Spinal cord (tissue), 10 donors: ENCODE data around the gene FGF8. TPM values are rescaled to one million over a fixed set of nuclear protein-coding genes. Genes with fewer than 3 reads are reported as not detected.
"Not testable (repeated sequence)": the region's sequence is repeated elsewhere in the genome, so short reads cannot be mapped to it uniquely, and the experiment has no call there.

Experiments used
- DNase-seq, 6 donors: peaks; one replicate each; pipeline versions ENCODE4 v3.0.0 to v3.0.0-alpha.2; 2013 to 2015; ENCODE audit warnings: low spot score in 6 of 6, low read depth in 4 of 6
- H3K27ac ChIP-seq: one replicate; pipeline ENCODE4 v1.5.1; 2013; ENCODE audit warnings: low read depth, low read length, control low read depth
- H3K27me3 ChIP-seq: one replicate; pipeline ENCODE4 v1.6.1; 2013; ENCODE audit warnings: low read length; ENCODE audit not compliant: control insufficient read depth, insufficient read depth
- H3K36me3 ChIP-seq: one replicate; pipeline ENCODE4 v1.6.1; 2013; ENCODE audit warnings: low read length; ENCODE audit not compliant: control insufficient read depth, insufficient read depth
- H3K4me1 ChIP-seq: one replicate; pipeline ENCODE4 v1.6.1; 2013; ENCODE audit warnings: low read length; ENCODE audit not compliant: control insufficient read depth, insufficient read depth
- H3K4me3 ChIP-seq: one replicate; pipeline ENCODE4 v1.5.1; 2013; ENCODE audit warnings: low read depth, low read length, control low read depth
- H3K9me3 ChIP-seq: one replicate; pipeline ENCODE4 v1.6.1; 2013; ENCODE audit warnings: low read length; ENCODE audit not compliant: control insufficient read depth, insufficient read depth
- WGBS: methylation state at CpG from one replicate; pipeline ENCODE4 v1.1.5; 2013; ENCODE audit warnings: missing lambda C conversion rate; ENCODE audit not compliant: insufficient coverage; 5-methylcytosine and 5-hydroxymethylcytosine counted together
- polyA plus RNA-seq, 2 donors: library from polyadenylated mRNA; unstranded; fragments of 120-200 nt; gene quantifications; one replicate each; pipeline ENCODE4 v1.2.1, GENCODE V29; 2013; ENCODE audit not compliant: insufficient read length in 2 of 2
- total RNA-seq, 2 donors: library from RNA; depleted of rRNA in 1 of 2; stranded (reverse); fragments of 120-200 nt in 1 of 2; fragments of >200 nt in 1 of 2; gene quantifications; one replicate each; pipeline versions ENCODE4 v1.2.3 to v1.2.4, GENCODE V29; 2013 to 2014
- donor health status: healthy.

The FGF8 gene
- total and polyA plus RNA-seq, 4 donors, result 0.69 to 2.2 (median 1.2) TPM

DNA sequence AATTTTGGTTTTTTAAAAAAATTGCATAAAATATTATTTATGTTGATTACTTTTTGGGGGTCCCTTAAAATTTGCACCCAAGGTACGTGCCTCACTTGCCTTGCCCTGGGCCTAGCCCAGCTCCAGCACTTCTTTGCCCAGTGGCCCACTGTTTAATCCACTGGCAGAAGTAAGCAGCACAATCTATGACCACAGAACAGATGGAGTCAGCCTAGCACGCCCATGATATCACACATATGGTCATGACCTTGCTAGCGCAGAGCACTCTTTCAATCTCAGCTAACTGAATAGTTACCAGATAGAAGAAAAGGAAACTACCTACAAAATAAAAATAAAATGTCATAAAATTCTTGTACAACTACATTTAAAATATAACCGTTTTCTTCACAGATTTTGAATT, 36.7 kb upstream of the FGF8 start:
- H3K9me3 ChIP-seq, result no peaks in the 10 kb centered on the region
- H3K4me1 ChIP-seq, result peaks cover 13% of the 10 kb centered on the region
- 88% methylated on average over 1 of the region's 4 CpGs for WGBS
- no peak overlapping the region for H3K27ac ChIP-seq
- no peaks in the 10 kb centered on the region for H3K27me3 ChIP-seq
- H3K36me3 ChIP-seq, result peaks cover 34% of the 10 kb centered on the region
- no peak overlapping the region for H3K4me3 ChIP-seq
- no peak for DNase-seq

DNA sequence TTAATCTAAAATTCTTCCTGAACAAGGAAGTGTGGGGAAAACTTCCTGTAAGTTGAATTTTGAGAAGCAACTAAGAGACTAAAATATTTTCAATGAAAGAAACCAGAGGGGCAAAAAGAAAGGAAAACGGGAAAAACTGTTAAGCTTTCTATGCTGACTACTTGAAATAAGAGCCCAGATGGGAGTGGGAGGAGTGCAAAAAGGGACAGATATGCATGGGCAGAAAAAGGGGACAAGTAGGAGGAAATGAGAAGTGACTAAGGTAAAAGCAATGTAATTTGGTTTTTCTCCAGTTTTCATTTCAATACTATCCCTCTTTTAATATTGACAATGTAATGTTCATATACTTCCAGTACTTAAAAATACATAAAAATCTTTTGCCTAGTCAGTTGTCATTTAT, 31.2 kb upstream of the FGF8 start:
- 100% methylated on average over 1 of the region's 1 CpG for WGBS
- no peak for DNase-seq
- no peak overlapping the region for H3K27ac ChIP-seq
- no peak overlapping the region for H3K4me3 ChIP-seq
- no peaks in the 10 kb centered on the region for H3K27me3 ChIP-seq
- no peaks in the 10 kb centered on the region for H3K4me1 ChIP-seq
- no peaks in the 10 kb centered on the region for H3K9me3 ChIP-seq
- peaks cover 70% of the 10 kb centered on the region for H3K36me3 ChIP-seq

DNA sequence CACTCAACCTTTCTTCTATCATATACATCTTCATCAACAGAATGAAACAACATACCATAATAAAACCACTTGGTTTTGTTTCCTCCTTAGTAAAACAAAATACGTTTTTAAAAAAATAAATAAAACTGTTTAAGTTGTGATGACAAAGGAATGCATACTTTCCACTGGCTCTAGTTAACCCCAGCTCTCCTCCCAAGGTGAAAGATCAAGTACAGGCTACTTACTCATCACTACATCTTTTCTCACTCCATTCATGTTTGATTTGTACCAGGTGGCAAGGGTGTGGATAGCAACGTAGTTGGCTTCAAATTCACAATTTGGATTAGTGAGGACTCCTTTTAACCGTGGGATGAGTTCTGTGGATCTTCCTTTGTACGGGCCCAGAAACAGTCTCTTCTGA, 27.6 kb upstream of the FGF8 start:
- H3K27ac ChIP-seq, result no peak overlapping the region
- 100% methylated on average over 1 of the region's 4 CpGs for WGBS
- peaks cover 68% of the 10 kb centered on the region for H3K36me3 ChIP-seq

DNA sequence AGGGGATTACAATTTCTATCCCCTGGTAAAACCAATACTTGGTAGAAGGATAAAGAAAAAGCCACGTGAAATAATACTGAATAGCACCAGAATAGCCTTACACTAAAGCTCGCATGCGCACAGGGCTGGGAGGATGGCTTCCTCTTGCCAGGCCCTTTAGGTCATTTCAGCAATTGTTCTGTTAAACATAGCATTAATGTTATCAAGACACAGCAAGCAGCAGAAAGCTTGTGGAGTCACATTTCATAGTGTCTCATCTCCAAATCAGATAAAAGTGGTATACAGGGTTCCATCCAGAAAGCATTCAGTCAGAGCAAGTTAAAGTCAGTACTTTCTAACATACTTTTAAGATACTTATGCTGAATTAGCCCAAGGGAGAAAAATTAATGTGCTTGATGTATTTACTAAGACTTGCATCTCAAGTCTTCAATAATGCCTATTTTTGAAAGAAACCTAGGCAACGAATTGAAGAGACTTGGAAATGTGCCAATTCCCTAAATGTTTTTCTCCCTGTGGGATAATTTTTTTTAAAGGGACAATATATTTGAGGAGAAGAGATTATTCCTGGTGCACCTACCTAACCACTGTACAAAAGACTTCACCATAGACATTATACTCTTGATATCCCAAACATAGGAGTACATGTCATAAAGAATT, 21.6 kb upstream of the FGF8 start:
- WGBS, result no CpG with 5 or more reads among the region's 4 CpGs
- Histone ChIP-seq H3K4me3 (no peak overlapping the region), H3K9me3 (no peaks in the 10 kb centered on the region), H3K36me3 (peaks cover 59% of the 10 kb centered on the region), H3K27me3 (no peaks in the 10 kb centered on the region), H3K4me1 (no peaks in the 10 kb centered on the region), H3K27ac (no peak overlapping the region)
- DNase-seq, result no peak

More for the DNA sequence above, 27.6 kb upstream of the FGF8 start:
- no peaks in the 10 kb centered on the region for H3K27me3 ChIP-seq
- no peaks in the 10 kb centered on the region for H3K4me1 ChIP-seq
- DNase-seq, result no peak
- no peak overlapping the region for H3K4me3 ChIP-seq
- H3K9me3 ChIP-seq, result no peaks in the 10 kb centered on the region

DNA sequence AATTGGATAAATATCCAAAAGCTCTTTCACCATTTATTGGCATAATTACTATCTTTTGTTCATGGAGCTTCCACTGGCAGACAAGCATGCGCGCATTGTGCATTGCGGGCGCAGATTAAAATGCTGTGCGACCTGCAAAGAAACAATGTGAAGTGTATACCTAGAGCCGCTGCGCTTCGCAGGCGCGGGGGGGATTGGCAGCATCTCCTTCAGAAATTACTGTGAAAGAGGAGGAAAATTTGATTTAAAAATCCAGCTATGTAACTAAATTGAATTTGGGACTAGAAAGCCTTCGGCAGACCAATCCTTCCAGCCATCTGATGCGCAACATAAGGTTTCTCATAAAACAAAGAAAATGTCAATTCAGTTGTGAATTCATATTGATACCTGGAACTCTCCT, 17.6 kb upstream of the FGF8 start:
- H3K27me3 ChIP-seq, result no peaks in the 10 kb centered on the region
- H3K9me3 ChIP-seq, result no peaks in the 10 kb centered on the region
- 95% methylated on average over 10 of the region's 12 CpGs for WGBS
- no peak overlapping the region for H3K4me3 ChIP-seq
- peaks cover 64% of the 10 kb centered on the region for H3K36me3 ChIP-seq
- no peak for DNase-seq
- H3K4me1 ChIP-seq, result no peaks in the 10 kb centered on the region
- no peak overlapping the region for H3K27ac ChIP-seq

DNA sequence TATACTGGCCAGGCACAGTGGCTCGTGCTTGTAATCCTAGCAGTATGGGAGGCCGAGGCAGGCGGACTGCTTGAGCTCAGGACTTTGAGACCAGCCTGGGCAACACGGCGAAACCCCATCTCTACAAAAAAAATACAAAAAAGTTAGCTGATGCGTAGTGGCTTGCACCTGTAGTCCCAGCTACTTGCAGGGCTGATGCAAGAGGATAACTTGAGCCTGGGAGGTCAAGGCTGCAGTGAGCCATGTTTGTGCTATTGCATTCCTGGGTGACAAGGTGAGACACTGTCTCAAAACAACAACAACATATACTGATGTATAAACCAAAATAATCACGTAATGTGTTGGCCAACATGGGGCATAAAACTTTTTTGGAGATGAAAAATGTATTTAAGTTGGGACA, 13.8 kb upstream of the FGF8 start:
- no peaks in the 10 kb centered on the region for H3K27me3 ChIP-seq
- H3K4me1 ChIP-seq, result no peaks in the 10 kb centered on the region
- no peak overlapping the region for H3K27ac ChIP-seq
- H3K4me3 ChIP-seq, result no peak overlapping the region
- no peaks in the 10 kb centered on the region for H3K9me3 ChIP-seq
- WGBS, result 100% methylated on average over 4 of the region's 7 CpGs
- DNase-seq, result no peak
- H3K36me3 ChIP-seq, result peaks cover 66% of the 10 kb centered on the region

DNA sequence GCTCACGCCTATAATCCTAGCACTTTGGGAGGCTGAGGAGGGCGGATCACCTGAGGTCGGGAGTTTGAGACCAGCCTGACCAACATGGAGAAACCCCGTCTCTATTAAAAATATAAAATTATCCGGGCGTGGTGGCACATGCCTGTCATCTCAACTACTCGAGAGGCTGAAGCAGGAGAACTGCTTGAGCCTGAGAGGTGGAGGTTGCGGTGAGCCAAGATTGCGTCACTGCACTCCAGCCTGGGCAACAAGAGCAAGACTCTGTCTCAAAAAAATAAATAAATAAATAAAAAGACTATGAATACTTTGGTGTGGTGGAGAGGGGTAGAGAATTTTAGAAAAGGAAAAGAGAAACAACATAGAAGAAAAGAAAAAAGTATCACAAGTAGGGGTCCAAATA, 13.3 kb upstream of the FGF8 start:
- WGBS, result 100% methylated on average over 1 of the region's 9 CpGs
- not testable (repeated sequence) for DNase-seq, H3K9me3 ChIP-seq, H3K27me3 ChIP-seq, H3K4me1 ChIP-seq, H3K27ac ChIP-seq, H3K4me3 ChIP-seq
- peaks cover 66% of the 10 kb centered on the region for H3K36me3 ChIP-seq

DNA sequence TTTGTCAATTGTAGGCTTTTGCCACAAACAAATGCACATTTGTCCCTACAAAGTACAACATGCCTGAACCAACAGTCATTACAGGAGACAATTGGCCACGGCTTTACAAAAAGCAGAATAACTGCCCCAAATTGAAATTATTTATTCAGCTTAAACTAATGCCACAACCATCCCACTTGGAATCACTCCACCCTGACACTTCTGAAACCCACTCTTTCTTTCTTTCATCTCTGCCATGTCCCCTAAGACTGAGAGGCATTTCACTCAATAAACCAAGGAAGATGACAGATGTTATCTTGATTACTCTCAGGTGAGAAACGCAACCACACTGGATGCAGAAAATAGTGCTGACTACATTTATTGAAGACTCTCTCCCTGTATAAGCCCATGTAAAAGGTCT, 9.9 kb upstream of the FGF8 start:
- peaks cover 27% of the 10 kb centered on the region for H3K4me1 ChIP-seq
- no peak overlapping the region for H3K4me3 ChIP-seq
- no peak overlapping the region for H3K27ac ChIP-seq
- 79% methylated on average over 2 of the region's 2 CpGs for WGBS
- DNase-seq, result no peak
- no peaks in the 10 kb centered on the region for H3K9me3 ChIP-seq
- no peaks in the 10 kb centered on the region for H3K27me3 ChIP-seq
- H3K36me3 ChIP-seq, result peaks cover 53% of the 10 kb centered on the region

DNA sequence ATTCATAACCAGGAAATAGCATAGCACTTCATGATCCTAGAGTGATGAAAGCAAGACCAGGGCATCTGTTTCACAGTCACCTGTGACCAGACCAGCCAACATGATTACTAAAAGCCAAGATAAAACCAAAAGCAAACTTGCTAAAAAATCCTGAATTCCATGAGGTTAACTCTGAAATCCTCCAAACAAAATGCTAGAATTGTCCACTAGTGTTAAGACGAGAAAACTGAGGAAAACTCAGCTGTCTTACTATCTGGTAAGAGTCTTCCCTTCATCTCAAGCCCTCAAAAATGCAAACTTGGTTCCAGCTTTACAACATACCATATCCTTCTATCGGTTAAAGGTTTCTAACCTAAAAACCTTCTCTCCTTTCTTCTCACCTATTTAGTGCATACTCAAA, 8.6 kb upstream of the FGF8 start:
- peaks cover 11% of the 10 kb centered on the region for H3K27me3 ChIP-seq
- H3K36me3 ChIP-seq, result peaks cover 45% of the 10 kb centered on the region
- 60% methylated on average over 1 of the region's 2 CpGs for WGBS
- H3K4me3 ChIP-seq, result no peak overlapping the region
- H3K9me3 ChIP-seq, result no peaks in the 10 kb centered on the region
- H3K4me1 ChIP-seq, result peaks cover 39% of the 10 kb centered on the region
- no peak overlapping the region for H3K27ac ChIP-seq
- no peak for DNase-seq

DNA sequence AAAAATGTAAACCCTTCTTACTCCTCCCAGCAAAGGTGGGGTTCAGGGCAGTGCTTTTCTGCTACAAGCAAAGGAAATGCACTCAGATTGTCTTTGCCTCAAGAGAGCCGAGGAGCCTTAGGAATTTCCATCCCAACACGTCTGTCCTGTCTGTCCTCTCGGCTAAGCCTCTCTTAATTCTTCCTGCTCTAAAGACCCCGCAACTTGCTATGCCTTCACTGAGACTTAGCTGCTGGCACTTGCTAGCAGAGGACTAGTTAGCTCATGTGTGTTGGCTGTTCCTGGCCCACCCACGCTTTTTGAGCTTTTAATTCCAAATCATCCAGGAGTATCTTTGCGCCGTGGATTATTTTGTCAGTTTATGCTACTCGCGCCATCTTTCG, 7.8 kb upstream of the FGF8 start:
- Histone ChIP-seq H3K27ac (no peak overlapping the region), H3K4me1 (peaks cover 48% of the 10 kb centered on the region), H3K27me3 (peaks cover 19% of the 10 kb centered on the region), H3K36me3 (peaks cover 40% of the 10 kb centered on the region), H3K4me3 (peak overlapping the region; percentile 87), H3K9me3 (no peaks in the 10 kb centered on the region)
- WGBS, result 50% methylated on average over 9 of the region's 10 CpGs
- DNase-seq, result no peak
